GM19035 (cell line): ENCODE measurements around the gene CBX6.
"Not testable (repeated sequence)": the region's sequence is repeated elsewhere in the genome, so short reads cannot be mapped to it uniquely, and the experiment has no call there.

ENCODE experiments used
- ATAC-seq: cut with Tn5 transposase; IDR thresholded peaks from one replicate; pipeline ENCODE4 v1.9.1; 2021; ENCODE audit not compliant: unreplicated experiment

Gene CBX6

GRCh38 chr22:38861170-38861876, 10.7 kb downstream of the CBX6 start:
- ATAC-seq, result no peak

- no peak for ATAC-seq
Observed at GRCh38 chr22:38860283-38861169, 11.5 kb downstream of the CBX6 start.

GRCh38 chr22:38859581-38860282, 12.3 kb downstream of the CBX6 start:
- no peak for ATAC-seq

- ATAC-seq, result no peak
Observed at GRCh38 chr22:38858492-38858891, 13.5 kb downstream of the CBX6 start.

- not testable (repeated sequence) for ATAC-seq
Observed at GRCh38 chr22:38854476-38854875, 17.5 kb downstream of the CBX6 start.

- not testable (repeated sequence) for ATAC-seq
Observed at GRCh38 chr22:38853883-38854282, 18.1 kb downstream of the CBX6 start.

- ATAC-seq, result no peak
Observed at GRCh38 chr22:38853196-38853651, 18.8 kb downstream of the CBX6 start.

- ATAC-seq, result no peak
Observed at GRCh38 chr22:38852522-38852921, 19.5 kb downstream of the CBX6 start.

- no peak for ATAC-seq
Observed at GRCh38 chr22:38850941-38851849, 20.8 kb downstream of the CBX6 start.

- no peak for ATAC-seq
Observed at GRCh38 chr22:38850399-38850798, 21.6 kb downstream of the CBX6 start.

- no peak for ATAC-seq
Observed at GRCh38 chr22:38849811-38850210, 22.2 kb downstream of the CBX6 start.

GRCh38 chr22:38846412-38846811, 25.6 kb downstream of the CBX6 start:
- no peak for ATAC-seq

- no peak for ATAC-seq
Observed at GRCh38 chr22:38845004-38845740, 26.8 kb downstream of the CBX6 start.

- ATAC-seq, result no peak
Observed at GRCh38 chr22:38844315-38845003, 27.6 kb downstream of the CBX6 start.

- ATAC-seq, result no peak
Observed at GRCh38 chr22:38843657-38844314, 28.2 kb downstream of the CBX6 start, which contains the start of gene NPTXR. Gene NPTXR, minus strand, starts transcription at chr22:38844028.

GRCh38 chr22:38843201-38843656, 28.8 kb downstream of the CBX6 start:
- ATAC-seq, result no peak

- ATAC-seq, result no peak
Observed at GRCh38 chr22:38842512-38843200, 29.4 kb downstream of the CBX6 start.

- ATAC-seq, result no peak
Observed at GRCh38 chr22:38841635-38842034, 30.4 kb downstream of the CBX6 start.
